Kidney tubule cell (primary cell): ENCODE results near the gene FBXL7.

Experiments used
- DNase-seq: peaks from one replicate; pipeline ENCODE4 v3.0.0-alpha.2; 2018; ENCODE audit warnings: low spot score

Gene FBXL7

DNA sequence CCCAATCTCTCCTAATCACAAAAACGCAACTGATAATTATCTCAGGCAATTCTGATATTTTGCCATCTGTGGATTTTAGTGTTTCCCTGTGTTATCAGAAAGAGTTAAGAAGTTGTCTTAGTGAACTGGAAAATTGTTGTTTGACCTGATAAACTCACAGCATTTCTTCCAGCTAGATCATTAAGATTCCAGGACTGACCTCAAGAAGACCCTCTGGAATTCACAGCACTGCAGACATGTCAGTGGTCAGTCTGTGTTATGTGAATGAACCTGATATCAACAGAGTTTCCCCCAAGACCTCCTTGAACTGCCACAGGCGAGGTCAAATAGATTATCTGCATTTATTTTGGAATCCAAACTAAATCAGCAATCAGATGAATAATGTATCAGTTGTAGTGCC lies 174.7 kb downstream of the FBXL7 start:
- no peak for DNase-seq

DNA sequence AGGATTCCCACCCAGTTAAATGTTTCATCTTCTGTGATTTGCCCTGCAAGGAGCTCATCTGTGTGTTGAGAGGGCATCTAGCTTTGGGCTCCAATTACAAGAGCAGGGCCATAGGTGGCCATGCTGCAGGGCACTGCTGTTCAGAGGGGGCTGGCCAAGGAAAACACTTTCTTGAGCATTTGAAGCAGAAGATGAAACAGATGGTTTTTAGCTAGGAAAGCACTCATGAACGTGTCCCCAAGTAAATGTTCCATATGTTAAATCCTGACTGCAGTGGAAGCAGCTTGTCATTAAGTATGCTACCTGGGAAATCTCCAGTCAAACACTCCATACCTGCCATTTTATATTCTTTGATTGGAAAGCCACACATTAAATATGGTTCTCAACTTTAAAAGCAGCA lies 176.6 kb downstream of the FBXL7 start:
- no peak for DNase-seq

DNA sequence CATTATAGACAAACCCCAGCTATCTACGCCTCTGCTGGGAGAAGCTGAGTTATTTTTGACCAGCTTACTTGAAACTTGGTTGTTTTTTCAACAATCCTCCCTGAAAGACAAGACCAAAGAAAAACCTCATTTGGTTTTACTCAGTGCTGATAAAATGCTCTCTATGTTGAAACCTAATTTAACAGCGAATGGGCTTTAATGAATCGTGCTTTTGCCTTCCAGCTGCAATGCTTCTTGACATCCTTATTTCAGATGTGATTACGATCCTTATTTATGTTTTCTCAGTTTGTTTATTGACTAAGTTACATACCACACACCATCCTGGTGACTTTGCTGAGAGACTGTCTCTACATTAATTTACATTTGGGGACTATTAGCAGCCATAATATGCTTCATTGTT lies 179.2 kb downstream of the FBXL7 start:
- DNase-seq, result no peak

DNA sequence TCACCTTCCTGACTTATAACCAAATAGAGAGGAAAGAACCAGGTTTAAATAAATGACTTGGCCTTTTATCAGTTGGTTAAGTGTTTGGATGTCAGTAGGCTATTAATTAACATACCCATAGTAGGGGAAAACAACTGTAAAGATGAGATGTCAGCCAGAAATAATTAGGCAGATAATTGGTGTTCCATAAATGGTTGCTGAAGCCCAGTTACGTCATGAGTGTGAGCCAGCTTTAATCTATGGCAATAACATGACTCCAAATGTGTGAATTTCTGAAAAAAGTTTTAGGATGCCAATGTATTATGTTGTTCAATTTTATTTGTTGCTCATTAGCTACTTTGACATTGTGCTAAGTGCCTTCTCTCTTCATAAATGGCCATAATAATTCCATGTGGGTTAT lies 180.5 kb downstream of the FBXL7 start:
- DNase-seq, result no peak

DNA sequence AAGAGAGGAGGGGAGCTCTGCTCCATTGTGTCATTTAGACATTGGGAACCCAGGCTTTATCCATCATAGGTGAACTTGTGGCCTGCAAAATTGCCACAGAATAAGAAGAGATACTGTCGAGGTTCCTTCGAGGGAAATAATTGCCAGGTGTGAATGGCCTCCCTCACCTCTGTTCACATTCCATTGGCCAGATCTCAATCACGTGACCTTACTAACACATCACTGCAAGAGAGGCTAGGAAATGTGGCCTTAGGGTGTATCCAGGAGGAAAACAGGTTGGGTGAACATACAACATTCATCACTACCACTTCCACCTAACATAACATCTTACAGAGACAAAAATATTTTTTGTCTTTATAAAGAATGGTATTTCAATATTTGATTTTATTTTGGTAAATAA lies 182.1 kb downstream of the FBXL7 start:
- DNase-seq, result no peak

DNA sequence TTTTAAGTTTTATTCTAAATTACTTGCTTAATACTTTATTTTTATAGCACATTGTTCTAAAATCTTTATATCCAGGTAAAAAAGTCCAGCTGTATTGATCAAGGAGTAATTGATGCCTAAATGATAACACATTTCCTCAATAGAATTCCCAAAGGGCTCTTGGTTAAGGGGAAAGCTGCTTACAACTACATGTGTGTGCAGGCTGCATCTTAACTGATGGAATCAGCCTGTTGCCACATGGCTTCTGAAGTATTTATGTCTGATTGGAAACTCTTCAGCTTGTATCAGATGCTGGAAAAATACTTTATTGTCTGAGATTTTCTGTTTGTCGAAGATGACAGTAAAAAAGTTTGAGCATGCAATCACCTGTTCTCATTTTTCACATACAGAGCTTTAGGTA lies 182.6 kb downstream of the FBXL7 start:
- no peak for DNase-seq

DNA sequence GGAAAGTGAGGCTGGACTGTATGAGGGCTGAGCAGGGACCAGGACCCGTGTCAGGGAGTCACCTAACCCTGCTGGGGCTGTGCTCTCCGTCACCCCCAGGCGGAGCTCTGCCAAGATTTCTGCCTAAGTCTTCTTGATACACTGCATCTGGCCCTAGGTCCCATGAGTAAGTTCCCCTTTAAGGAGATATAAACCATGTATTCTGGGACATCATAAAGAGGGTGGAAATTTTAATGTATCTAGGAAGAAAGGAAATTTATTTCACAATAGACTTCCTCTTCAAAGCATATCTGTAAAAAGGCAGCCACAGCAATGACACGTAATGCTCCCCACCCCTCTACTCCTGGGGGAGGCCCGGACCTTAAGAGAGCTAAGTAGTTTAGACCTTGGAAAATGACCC lies 183.4 kb downstream of the FBXL7 start:
- DNase-seq, result no peak

DNA sequence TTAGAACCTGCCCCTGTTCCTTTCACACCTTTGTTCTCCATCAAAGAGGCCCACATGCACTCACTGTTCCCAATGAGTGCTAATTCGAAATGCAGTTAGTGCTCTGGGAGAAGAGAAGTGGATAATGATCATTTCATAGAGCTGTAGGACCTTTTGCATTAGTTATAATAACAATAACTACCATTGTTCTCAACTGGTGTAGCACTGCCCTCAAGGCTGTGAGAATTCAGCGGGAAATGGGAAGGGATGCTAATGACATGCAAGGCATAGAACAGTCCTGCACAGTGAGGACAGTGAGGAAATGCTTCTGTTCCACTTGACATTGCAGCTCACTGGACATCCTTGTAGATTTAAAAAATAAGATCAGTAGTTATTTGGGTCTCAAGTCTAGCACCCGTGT lies 187.4 kb downstream of the FBXL7 start:
- DNase-seq, result no peak

DNA sequence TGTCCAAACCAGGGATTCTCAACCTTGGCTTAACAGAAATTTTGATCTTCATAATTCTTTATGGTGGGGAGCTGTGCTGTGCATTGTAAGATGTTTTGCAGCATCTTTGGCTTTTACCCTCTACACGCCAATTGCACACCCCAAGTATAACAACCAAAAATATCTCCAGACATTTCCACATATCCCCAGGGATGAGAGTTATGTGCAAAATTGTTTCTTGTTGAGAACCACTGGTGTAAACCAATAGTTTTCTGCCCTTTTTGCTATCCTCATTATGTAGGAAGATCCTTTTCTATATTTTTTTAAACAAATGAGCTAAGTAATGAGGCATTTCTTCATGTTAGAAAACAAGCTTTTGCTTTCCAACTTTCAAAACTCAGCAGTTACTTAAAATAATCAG lies 189.9 kb downstream of the FBXL7 start:
- DNase-seq, result no peak

DNA sequence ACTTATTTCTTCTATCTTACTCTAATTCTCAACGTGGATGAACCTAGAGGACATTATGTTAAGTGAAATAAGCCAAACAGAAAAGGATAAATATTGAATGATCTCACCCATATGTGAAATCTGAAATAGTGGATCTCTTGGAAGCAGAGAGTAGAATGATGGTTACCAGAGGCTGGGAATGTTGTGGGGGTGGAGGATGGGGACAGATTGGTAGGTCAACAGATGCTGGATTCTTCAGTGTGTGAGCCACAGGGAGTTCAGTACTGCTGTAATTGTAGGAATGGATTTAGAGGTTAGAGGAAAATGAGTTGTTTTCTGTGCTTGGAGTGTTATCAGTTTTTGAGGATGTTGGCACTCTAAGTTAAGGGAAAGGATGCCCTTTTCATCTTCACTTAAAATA lies 190.6 kb downstream of the FBXL7 start:
- no peak for DNase-seq

DNA sequence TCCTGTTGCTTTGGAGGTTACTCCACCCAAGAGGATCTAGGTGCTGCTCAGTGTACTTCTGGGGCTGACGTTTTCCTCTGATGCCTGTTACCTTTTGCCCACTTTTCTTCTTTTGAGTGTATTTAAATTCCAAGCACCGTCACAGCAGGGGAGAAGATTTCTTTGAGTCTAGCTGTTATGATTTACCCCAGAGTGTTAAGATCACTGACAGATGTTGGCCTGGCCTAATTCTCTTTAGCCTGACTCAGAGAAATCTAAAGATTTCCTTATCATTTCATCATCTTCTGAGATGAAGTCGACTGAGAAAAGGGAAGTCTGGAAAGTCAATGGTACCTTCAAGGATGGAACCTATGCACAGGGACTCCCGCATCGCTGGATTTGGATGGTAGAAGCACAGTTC lies 191.5 kb downstream of the FBXL7 start:
- no peak for DNase-seq

DNA sequence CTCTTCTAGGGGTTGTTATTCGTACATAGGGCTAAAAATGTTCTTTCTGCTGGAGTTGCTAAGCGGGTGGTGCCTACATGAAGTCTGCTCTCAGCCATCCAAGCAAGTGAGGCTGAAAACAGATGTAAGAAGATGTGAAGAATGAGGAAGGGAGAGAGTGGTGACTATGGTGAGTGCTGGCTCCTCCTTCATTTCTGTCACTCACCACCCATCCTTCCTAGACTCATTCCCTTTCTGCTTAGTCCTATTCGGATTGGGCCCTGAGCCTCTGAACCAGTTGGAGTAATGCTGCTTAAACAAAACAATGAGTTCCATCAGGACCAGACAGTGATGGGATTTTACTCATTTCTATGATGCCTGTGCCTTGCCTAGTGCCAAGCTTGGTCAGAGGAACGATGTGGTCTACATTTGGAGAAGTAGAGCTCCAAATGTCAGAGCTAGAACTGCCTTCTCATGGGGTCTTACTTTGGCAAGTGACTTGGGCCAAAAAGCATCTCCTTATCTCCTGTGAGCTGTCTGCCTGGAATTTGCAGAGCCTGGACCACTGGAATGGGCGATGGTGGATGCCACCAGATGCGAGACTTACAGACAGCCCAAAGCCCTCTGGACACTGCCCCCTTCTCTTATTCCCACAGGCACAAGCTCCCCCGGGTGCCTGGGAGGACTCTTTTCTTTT lies 192.9 kb downstream of the FBXL7 start:
- DNase-seq, result no peak

DNA sequence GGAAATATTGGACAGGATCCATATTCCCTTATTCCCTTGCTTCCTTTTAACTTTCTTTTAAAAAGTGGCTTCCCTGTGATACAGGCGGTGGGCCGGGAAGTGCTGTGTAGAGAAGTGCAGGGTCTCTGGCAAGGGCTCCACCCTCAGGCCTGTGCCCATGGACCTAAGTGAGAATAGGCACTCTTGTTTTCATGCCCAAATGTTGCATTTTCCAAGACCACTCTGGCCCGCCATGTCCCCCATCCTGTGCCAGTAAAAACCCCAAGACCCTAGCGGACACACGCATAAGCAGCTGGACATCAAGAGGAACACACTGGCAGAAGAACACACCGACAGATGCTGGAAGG lies 193.4 kb downstream of the FBXL7 start:
- no peak for DNase-seq

DNA sequence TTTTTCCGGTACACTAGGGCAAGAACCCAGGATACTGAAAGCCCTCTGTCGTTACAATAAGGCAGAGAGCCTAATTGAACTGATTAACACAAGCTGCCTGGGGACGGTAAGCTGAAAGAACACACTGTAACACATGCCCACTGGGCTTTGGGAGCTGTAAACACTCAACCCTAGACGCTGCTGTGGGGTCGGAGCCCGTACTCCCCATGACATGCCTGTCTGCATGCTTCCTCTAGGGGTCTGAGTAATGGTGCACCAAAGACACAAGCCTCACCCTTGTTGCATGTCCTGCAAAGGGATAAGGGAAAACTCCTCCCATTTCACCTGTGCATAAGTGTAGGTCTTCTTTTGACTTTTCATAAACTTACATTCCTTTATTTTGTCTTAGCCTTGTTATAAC lies 194.0 kb downstream of the FBXL7 start:
- no peak for DNase-seq

DNA sequence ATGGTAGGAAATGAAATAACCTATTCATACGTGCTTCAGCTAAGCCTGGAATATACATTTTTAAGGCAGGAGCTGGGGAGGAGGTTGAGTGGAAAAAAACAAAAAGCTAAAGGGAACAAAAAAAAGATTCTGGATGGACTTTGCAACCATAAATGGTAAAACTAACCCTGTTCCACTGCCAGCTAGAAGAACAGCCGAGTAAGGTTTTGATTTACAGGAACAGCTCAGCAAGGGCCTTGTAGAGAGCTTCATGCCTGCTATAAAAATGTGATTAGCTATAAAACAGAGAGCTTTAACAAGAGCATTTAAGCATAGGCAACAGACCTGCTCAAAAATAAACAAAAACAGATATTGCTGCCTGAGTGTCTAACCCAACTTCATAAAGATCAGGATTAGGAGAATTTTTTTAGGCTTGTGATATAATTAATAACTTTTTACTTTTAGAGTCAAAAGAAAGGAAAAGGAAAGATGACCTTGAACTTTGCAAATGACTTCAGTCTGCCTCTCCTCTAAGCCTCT lies 194.8 kb downstream of the FBXL7 start:
- DNase-seq, result no peak

DNA sequence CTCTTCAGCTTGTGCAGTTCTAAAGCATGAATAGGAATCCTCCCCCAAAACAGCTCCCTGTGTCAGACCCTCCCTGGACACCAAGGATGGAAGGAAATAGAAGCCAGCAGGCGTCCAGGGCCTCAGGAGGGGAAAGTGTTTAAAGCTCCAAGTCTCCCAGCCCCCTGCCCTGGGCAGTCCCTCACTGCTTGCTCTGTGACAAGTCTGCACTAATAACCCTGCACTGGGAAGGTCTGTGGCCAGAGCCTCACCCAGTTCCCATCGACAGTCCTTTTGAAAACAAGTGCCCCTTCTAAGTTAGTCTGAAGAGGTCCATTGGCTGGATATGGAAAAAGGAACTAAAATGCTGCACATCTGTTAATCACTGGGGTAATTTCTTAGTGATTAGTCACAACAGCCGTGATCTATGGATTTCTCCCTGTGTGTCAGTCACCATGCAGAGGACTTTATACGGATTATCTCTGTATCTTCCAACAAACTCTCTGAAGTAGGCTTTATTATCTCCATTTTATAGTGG lies 195.3 kb downstream of the FBXL7 start:
- DNase-seq, result peak; percentile 6

DNA sequence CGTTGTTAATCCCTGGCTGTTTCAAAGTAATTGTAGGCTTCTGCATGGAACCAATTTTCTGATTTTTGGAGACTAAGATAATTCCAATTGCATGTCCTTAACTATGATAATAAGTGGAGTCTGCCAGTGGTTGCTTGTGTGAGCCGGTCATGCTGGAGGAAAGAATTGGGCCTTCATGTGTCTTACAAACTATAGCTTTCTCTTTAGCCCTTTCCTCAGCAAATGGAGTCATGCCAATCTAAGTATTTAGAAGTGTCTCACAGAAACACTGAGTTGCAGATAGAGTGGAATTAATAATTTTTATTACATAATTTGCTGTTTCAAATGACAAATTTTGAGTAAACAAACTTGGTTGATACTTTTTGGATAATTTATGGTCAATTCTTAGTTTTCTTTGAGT lies 200.4 kb downstream of the FBXL7 start:
- DNase-seq, result no peak

DNA sequence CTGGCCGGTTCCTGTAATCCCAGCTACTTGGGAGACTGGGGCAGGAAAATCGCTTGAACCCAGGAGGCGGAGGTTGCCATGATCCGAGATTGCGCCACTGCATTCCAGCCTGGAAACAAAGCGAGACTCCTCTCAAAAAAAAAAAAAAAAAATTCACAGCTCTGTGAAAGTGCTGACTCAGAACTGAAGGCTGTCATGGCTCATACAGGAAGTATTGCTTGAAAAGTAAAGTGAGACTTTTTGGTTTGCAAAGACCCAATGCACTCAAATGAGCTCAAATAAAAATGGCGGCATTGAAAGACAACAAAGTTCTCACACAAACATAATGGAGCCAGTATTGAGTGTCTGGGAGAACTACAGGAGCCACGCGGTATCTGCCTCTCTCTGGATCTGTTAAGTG lies 202.1 kb downstream of the FBXL7 start:
- DNase-seq, result peak; percentile 69

DNA sequence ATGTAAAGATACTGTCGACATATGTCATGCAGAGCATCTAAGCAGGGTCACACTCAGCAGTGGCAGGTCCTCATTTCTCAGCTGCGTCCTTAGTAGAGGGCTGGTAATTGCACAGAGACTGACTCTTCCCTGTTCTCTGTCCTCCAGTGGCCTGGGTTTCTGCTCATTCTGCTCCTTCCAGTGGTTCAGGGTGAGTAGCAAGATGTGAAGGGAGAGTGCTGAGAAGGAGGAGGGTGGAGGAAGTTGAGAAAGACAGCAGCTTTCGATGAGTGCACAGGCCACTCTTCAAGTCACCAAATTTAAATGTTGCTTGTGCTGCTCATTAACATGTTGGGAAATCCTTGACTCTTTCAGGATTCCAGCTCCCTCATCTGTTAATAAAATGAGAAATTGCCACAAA lies 203.9 kb downstream of the FBXL7 start:
- DNase-seq, result no peak

DNA sequence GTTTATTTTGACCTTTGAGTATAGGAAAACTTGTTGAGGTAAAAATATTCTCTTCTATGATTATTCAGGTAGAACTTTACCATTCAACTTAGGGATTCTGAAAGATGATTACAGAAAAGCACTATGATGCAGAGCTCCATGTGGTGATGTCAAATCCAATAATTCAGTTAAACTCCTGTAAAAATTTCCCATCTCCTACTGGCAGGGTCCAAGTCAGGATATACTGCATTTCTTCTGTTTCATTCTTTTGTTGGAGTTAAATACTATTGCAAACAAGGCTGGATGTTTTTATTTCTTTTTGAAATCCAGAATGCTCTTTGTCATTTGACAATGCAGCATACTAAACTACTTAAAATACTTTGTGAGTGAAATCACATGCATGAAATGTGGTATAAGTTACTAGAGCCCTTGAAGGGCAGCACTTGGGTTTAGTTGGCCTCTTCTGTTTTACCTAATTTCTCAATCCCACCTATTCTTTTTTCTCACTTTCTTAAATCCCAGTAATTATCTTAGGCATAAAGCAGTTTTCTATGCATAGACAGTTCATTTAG lies 204.5 kb downstream of the FBXL7 start:
- no peak for DNase-seq

DNA sequence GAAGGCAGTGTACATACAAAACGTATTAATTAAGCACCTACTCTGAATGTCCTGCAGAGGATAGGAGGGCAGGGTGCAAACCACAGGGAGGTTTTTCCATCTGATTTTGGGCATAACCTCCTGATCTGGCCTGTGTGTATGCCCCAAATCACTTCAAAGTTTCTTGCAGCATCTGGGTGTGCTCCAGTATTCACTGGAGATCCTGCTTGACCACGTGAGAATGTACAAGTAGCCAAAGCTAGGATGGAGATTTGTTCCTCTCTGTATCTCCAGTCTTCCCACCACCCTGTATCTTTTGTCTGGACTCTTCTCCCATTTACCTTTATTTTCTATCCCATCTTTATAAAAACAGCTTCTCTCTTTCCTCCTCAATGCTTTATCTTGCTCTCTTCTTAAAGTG lies 207.7 kb downstream of the FBXL7 start:
- DNase-seq, result no peak

DNA sequence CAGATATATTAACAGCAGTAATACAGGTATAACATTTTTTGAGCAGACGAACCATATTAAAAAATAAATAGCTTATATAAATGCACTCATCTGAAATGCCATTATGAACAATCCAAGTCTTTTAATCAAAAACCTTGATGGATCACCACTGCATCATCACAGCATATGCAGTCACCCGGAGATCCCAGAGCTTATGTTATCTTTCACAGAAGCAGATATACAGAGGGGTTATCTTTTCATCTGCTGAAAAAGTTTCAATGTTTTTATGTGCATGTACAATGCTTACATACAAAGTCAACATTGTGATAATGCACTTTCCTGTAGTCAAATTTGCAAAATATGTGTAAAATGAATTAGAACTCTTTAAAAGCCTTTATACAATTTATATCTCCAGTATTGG lies 211.9 kb downstream of the FBXL7 start:
- DNase-seq, result no peak

DNA sequence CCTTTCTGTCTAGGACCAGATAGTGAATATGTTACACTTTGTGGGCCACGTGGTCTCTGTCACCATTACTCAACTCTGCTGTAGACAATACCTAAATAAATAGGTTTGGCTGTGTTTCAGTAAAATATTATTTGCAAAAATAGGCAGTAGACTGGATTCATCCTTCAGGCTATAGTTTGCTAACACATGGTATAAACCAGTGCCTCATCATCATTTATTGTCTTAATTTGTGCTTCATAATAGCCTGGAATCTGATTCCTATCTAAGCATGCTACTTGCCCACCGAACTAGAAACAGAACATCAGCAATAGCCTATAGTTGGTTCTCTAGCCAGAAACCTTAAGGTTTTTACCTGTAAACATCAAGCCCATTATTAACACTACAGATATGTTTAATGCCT lies 215.6 kb downstream of the FBXL7 start:
- no peak for DNase-seq

DNA sequence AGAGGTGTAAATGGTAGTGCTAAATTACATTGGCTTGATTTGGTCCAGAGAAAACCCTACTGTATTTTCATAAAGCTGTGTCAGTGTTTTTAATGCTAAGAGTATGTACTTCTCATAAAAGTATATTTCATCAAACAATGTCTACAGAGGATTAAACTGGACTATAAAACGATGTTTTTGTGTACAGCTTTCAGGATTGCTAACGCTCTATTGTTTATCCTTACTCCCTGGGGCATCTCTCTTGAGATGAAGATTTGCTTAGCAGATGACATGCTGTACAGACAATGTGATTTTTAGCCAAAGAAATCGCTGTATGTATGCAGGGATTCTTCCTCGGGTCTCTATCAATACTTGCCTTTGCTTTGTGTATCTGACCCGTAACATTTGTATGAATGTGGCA lies 216.0 kb downstream of the FBXL7 start:
- no peak for DNase-seq
